ENCODE results near the gene MCC.

MCC gene

DNA sequence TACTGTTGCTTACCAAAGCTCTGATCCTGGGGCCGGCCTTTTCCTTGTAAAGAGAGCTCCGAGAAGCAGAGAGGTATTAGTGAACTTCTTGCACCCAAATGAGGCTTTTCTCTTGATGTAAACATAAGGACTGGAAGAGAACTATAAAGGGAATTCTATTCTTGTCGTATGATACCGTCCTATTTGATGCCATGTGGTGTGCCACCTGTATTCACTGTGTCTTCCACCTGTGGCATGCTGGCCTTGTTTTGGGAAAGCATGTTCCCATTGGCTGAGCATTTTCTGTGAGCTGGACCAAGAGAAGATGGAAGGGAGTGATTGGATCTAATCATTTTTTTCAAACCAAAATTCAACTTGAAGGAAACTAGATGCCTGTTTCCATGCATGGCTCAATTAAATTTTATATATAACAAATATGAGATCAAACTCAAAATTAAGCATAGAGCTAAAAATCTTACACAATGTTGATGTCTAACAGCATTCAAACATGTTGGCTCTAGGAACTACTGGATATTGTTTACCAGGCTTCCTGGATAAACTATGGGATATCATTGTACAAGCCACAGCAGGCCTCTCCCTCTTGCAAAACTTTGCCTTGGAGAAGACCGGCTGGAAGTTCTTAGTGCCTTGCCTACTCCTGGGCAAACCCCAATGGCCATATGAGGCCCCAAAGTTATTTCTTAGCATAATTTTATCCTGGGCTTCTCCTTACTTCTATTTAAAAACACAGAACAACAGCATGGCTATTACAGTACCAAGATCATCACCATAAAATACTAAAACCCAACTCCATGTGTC, 168.8 kb downstream of the MCC start:
- no peak for DNase-seq (ENCODE audit: low read depth, low spot score)

DNA sequence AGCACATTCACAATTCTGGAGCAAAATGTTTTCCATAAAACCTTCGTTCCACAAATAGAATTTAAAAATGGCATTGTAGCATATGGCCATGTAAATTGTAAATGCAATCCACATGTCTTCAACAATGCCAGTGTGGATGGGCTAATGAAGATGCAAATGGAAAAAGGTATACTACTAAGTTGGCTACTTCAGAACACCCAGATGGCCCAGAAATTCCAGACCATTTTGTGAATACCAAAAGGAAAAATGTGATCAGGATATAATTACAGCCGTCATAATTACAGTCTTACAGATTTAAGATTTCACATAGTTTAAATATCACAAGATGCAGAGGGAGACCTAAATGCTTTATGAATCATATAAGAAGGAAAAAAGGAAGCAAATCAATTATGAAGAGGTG, 170.6 kb downstream of the MCC start:
- no peak for DNase-seq (ENCODE audit: low read depth, low spot score)

DNA sequence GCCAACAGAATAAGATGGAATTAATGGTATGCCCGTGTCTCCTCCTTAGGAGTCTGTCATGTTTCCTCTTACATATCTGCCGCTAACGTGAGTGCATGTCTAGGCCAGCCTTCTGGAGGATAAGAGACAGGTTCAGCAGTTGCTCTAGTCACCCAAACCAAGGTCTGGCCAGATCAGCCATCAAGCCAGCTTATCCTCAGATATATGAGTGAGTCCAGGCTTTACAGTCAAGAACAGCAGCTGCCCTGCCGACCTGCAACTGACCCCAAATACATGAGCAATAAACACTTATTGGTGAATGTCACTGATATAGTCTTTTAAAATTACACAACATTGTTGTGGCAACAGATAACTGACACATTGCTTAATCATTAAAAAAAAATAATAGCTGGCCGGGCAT, 177.0 kb downstream of the MCC start:
- peak; percentile 21 for DNase-seq (ENCODE audit: low read depth, low spot score)

DNA sequence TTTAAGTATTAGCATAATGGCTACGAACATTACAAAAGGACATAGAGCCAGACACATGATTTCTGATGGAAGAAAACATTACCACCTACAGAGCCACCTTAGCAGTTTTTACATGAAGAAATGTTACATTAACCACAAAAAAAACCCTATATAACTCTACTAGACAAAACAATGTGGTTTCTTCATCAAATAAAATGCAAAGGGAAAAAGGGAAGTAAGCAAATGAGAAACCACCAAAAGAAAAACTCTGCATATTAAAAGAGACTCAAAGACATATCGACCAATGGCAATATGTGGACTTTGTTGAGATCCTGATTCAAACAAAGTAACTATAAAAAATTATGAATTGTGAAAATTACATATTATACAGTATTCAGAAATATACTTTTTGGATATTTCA, 186.1 kb downstream of the MCC start:
- DNase-seq (ENCODE audit: low read depth, low spot score): no peak

DNA sequence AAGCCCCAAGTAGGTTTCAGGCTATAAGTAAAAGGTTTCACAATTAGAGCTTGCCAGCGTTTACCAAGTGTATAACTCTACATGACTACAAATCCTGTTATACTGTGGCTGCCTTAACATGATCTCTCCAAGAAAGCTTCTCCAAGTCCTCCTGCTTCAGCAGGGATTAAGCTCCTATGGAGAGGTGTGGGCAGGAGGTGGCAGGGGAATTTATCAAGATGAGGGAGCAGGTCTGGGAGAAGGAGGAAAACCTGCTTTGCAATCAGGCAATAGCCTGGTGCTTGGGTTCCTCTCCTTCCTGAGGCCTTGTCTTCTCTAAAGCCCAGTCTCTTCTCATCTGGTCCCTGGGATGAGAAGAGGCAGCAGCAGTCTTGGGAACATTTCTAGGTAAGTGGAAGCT, 188.7 kb downstream of the MCC start:
- DNase-seq (ENCODE audit: low read depth, low spot score): no peak

DNA sequence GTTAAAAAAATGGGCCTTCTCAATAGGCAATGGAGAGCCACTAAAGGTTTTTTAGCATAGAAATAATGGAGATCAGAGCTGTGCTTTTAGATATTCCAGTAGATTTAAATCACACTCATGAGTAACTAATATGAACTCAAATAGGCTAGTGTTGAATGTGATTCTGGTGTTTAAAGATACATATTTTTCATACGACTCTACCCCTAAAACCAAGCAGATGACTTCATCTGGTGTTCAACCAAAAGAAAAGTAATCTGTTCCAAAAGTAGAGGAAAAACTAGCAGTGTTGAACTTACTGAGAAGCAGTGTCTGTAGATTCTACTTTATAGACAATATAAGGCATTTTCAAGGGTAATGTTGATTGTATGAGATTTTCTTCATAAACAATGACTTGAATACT, 191.6 kb downstream of the MCC start:
- no peak for DNase-seq (ENCODE audit: low read depth, low spot score)

DNA sequence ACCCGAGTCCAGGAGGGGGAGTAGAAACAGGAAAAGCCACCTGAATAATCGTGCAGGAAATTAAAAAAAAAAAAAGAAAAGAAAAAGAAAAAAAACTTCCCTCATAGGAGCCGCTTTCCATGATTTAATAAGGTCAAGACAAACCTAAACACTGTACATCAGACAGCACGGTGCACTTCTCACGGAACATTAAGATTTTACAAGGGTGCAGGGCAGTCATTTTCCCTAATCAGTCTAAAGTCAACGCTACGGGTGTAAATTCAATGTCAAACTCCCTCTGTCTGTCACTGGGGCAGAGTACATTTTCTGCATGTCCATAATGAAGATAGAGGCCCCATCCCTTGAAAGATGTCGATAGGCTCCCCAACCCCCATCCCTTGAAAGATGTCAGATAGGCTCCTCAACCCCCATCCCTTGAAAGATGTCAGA, 193.1 kb downstream of the MCC start:
- DNase-seq (ENCODE audit: low read depth, low spot score): no peak

DNA sequence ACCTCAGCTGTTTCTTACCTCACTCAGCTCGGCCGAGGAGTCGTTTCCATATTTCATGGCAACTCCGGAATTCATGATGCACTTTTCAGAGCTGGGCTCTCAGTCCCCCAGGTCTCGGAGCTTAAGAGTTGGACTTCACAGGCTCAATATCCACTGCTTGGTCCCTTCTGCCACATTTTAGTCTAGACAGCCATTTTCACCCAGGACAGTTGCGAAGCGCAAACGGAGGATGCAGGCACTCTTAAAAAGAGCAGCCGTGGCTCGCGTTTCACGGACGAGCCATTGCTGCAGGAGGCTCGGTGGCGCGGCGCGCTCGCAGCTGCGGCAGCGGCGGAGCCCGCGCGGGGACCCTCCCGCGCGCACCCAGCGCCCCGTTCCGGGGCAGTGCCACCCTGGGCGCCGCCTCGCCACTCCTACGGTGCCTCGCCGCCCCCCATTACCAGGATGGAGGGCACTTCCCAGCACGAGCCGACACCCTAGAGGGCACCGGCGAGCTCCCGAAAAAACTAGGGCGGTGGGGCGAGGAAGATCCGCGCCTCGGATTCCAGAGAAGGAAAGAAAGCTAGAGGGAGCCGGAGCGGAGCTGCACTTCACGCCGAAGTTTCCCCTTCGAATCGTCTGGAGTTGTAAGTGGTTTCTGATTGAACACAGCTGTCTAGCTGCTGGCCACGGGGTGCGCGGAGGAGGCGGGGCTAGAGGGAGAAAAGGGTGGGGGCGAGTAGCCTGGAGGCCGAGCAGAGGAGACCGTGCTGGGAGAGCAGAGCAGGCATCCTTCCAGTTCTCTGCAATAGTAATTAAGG, 193.7 kb downstream of the MCC start:
- peak; percentile 90 for DNase-seq (ENCODE audit: low read depth, low spot score)

DNA sequence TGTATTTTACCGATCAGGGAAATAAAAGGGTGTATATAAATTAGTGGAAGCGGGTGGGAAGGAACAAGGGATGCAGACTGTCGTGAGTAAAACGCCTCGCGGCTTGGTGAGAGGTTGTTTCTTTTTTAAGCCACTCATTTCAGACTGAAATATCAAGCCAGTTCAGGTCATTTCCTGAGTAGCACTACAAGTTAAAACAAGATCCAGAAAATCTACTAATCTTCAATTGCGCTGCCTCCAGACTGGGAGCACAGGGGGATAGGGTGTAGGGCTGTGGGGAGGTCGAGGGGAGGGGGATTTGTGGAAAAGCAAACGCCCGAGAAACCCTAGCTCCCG, 194.3 kb downstream of the MCC start:
- no peak for DNase-seq (ENCODE audit: low read depth, low spot score)

DNA sequence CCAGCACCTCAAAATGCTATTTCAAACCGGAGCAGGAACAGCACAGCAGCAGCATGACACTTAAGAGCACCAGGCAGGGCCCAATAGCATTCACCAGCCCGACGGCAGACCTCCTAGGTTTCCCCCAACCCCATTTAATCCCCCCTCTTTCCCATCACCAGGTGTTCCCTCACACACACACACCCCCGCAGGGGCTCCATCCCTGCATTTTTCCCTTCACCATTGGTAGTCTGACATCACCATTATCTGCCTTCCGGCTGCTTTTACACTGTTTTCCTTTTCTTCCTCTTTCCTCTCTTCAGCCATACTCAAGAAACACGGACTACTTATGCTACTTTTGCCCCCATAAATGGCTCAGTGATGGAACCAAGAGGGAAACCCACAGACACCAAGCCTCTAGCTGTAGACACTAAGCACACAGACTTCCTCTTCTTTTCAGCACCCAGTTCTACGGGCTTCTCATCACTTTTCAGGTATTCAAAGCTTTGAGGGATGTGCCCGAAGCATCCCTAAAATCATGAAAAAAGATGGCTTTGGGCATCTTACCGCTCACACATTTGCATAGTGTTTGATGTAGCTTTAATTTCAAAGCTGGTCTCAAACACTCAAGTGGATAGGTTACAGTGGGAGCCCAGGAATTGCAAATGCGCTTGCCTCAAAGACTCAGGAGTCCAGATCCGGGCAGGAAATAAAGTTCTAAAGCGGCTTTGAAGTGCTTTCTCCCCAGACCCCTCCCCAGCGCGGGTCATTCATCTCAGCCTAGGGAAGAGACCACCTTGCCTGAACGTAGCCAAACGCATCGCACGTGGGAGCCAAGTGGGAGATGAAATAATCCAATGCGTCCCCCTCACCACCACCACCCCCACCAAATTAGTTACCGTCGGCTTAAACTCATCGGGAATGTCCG, 194.9 kb downstream of the MCC start:
- DNase-seq (ENCODE audit: low read depth, low spot score): peak; percentile 60

DNA sequence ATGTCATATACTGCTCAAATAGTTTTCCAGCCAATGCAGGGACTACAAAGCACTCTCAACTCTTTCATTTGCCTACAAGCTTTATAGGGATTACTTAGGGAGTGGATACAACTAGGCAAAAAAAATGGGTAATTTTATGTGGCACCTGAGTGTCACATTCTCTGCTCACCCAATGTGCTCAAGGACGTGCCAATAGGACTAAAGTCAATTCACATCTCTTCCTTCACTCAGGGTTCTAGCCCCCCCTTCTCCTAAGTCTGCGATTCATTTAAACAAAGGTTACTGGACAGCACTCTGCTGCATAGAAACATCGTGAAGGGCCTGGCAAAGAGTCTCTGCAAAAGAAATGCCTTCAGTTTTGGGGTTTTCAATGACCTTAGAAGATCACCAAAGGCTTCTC, 195.8 kb downstream of the MCC start:
- no peak for DNase-seq (ENCODE audit: low read depth, low spot score)

DNA sequence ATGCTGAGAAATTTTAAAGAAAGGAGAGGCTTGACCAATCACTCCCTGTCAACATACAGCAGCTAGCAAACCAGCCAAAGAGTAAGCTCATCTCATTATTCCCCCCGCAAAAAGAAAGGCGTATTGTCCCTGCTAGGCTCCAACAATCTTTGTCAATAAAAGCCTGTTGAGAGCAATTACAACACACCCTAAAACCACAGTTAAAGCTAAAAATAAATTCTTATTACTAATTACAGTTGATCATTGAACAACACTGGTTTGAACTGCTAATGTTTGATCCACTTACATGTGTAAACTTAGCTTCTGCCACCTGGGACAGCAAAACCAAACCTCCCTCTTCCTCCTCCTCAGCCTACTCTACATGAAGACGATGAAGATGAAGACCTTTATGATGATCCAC, 204.7 kb downstream of the MCC start:
- no peak for DNase-seq (ENCODE audit: low read depth, low spot score)

DNA sequence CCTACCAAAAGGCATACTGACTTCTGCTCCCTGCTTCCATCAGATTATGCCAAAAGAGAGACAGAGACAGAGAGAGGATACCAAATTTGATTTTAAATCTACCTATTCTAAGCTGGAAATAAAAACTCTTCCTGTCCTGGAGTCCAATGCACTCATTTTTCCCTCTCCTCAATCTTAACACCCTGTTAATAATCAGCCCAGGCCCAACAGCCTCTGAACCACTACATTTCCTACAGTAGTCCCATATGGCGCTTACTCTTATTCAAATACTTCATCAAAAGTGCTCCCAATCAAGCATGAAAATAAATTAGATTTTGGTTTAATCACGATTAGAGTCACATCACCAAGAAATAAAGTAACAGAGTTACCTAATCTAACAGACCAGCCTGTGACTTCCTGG, 205.8 kb downstream of the MCC start:
- no peak for DNase-seq (ENCODE audit: low read depth, low spot score)

DNA sequence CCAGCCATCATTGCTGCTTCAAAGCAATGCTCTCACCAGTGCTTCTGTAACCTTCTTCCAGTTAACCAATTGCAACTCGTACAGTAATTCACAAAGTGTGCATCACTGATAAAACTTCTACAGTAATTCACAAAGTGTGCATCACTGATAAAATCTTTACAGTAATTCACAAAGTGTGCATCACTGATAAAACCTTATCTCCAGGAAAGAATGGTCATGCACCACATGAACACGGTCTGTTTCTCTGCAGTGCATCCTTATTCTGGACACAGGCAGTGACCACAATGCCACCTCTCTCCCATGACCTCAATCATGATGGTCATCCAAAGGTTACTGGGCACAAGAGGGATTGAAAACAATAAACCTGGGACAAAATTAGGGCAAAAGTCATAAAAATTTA, 207.1 kb downstream of the MCC start:
- no peak for DNase-seq (ENCODE audit: low read depth, low spot score)

DNA sequence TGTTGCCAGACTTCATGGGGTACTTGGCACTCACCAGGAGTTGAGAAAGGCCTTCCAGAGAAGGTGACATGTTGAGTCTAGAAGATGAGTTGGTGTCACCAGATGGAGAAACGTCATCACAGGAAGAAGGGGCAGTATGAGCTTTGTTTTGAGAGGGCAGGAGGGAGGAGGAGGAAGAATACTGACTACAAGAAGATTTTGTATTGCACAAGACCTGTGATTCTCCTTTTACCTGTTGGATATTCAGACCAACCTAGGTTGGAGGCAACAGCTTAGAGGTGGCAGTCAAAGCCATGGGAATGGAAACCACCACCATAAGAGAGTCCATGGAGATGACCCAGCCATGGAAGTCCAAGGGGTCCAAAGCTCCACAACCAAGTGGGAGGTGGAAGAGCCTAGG, 207.7 kb downstream of the MCC start:
- no peak for DNase-seq (ENCODE audit: low read depth, low spot score)

DNA sequence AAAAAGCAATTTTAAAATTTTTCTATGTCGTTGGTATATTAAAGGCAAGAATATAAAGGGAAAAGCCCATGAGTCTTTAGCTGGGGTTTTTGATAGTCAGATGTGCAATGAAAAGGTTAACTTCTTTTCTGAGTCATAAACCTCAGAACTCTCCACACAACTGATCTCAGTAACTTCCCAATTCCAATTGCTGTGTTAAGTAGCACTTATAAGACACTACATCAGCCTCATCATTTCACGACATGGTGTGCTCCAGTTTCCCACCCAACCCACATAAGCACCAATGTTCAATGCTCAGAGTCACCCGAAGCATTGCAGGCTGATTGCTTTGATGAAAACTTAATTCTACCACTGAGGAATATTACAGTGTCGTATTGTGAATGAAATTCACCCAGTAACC, 209.3 kb downstream of the MCC start:
- no peak for DNase-seq (ENCODE audit: low read depth, low spot score)

DNA sequence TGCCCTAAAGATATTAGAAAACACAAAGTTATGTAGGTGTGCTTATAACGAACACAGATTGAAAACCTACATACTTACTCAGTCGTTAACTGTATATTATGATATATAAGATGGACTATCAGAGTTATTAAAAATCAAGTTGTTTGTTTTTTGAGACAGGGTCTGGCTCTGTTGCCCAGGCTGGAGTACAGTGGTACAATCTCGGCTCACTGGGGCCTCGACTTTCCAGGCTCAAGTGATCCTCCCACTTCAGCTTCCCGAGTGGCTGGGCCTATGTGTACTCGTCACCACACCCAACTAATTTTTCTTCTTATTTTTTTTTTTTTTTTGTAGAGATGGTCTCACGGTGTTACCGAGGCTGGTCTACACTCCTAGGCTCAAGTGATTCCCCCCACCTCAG, 211.8 kb downstream of the MCC start:
- no peak for DNase-seq (ENCODE audit: low read depth, low spot score)

DNA sequence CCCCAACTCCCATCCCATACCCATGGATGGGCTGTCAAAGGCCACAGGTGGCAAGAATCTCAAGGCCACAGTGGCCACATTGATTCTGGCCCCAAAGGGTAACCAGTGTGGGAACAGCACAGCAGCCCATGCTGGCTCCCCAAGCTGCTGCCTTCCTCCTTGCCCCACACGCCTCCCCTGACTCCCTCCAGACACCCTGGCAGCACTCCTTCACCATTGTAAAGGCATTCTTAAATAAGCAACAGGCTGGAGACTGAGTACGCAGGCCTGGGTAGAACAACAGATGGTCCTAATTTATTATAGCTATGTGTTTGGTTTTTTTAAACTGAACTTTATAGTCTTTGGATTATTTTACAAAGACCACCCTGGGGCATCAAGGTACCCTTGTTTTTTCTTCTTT, 212.3 kb downstream of the MCC start:
- no peak for DNase-seq (ENCODE audit: low read depth, low spot score)

DNA sequence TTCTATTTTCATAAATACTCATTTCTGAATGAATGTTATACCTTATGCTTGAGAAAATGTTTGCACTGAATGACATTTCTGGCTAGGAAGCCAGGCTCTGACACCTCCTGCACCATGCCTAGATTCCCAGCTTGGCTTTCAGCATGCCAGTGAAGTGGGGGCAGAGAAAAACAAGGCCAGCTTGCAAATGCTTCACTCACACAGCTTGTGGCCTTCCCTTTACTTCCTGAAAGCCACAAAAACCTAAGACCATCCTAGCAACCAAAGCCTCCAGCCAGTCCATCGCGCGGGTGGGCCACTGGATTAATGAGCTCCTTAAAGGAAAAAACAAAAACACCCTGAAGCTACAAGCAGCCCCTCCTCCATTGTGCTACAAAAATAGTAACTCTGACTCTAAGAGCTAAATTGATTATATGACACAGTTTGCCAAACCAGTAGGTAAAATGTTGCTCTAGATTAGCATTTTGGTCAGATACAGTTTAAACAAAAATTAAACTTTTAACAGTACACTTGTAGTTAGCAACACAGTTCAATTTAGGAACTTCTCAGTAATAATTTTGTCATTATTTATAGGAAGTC, 213.3 kb downstream of the MCC start:
- peak; percentile 83 for DNase-seq (ENCODE audit: low read depth, low spot score)

DNA sequence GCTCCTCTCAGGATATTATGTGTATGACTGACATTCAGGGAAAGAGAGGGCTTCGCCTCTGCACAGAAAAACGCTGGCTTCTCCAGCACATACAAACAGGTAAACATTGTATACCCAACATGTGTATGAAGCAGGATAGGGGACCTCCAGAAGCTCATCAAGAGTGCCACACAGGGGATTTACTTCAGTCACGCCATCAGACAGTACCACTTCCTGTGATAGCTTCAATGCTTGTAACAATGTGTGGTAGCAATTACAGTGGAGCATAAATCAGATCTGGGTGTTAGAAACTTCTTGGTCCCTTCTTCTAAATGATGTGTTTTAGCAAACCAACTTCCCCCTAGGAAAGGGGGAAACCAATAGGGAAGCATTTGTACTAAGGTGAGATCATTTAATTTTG, 214.3 kb downstream of the MCC start:
- DNase-seq (ENCODE audit: low read depth, low spot score): no peak

DNA sequence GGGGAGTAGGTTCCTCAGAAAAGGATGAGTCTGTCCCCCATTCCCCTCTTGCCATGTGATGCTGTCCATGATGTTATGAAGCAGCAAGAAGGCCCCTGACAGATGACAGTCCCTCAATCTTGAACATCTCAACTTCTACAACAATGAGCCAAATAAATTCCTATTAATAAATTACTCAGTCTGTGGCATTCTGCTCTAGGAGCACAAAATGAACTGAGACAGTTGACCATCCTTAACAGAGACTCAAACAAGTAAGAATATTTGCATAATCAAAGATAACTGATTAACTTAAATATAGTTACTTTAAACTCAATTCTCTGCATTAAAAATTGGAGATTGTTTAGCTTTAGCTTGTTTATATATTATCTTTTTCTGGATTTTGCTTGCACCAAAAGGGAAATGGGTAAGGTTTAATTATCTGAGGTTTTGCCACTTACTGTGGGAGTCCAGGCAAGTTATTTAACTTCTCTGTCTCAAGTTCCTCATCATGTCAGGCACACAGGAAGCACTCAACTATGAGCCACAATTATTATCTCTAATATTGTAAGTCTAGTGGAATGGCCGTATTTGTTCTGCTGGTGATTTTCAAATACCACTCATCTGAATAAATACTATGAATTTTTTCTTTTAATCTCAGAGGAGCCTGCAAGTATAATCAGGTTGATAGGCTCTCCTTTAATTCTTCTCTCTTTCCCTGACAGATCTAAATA, 216.4 kb downstream of the MCC start:
- no peak for DNase-seq (ENCODE audit: low read depth, low spot score)
